ENCODE data around the gene NEK9.

NEK9 gene

GRCh38 chr14:75063491-75064204, 63.2 kb downstream of the NEK9 start, which contains the start of gene ACYP1:
ACYP1 (minus strand) TSS chr14:75064024; CDS start chr14:75063553, 471 bp downstream.
- peak; percentile 91 for DNase-seq

- DNase-seq, result no peak
Observed at GRCh38 chr14:75063013-75063412, 63.8 kb downstream of the NEK9 start.

- no peak for DNase-seq
Observed at GRCh38 chr14:75060420-75060819, 66.4 kb downstream of the NEK9 start.

GRCh38 chr14:75059642-75060041, 67.2 kb downstream of the NEK9 start:
- DNase-seq, result no peak

- DNase-seq, result no peak
Observed at GRCh38 chr14:75054421-75054820, 72.4 kb downstream of the NEK9 start.

GRCh38 chr14:75053396-75054291, 73.2 kb downstream of the NEK9 start:
- DNase-seq, result no peak

- DNase-seq, result no peak
Observed at GRCh38 chr14:75051556-75051899, 75.3 kb downstream of the NEK9 start.

GRCh38 chr14:75050852-75051555, 75.8 kb downstream of the NEK9 start, which contains the start of gene MLH3:
MLH3 (minus strand) TSS chr14:75051467; CDS start chr14:75049655, 1,812 bp downstream.
- peak; percentile 86 for DNase-seq

- DNase-seq, result no peak
Observed at GRCh38 chr14:75049731-75050201, 77.1 kb downstream of the NEK9 start.

GRCh38 chr14:75049136-75049535, 77.7 kb downstream of the NEK9 start:
- DNase-seq, result no peak

GRCh38 chr14:75048101-75048500, 78.7 kb downstream of the NEK9 start:
- no peak for DNase-seq

- DNase-seq, result no peak
Observed at GRCh38 chr14:75047506-75047905, 79.3 kb downstream of the NEK9 start.

GRCh38 chr14:75046899-75047298, 79.9 kb downstream of the NEK9 start:
- no peak for DNase-seq

- no peak for DNase-seq
Observed at GRCh38 chr14:75046275-75046674, 80.6 kb downstream of the NEK9 start.

- DNase-seq, result no peak
Observed at GRCh38 chr14:75044752-75045151, 82.1 kb downstream of the NEK9 start.

- DNase-seq, result no peak
Observed at GRCh38 chr14:75044322-75044721, 82.5 kb downstream of the NEK9 start.

- DNase-seq, result no peak
Observed at GRCh38 chr14:75042035-75042434, 84.8 kb downstream of the NEK9 start.

- DNase-seq, result no peak
Observed at GRCh38 chr14:75041613-75042012, 85.2 kb downstream of the NEK9 start.

GRCh38 chr14:75040959-75041358, 85.9 kb downstream of the NEK9 start:
- DNase-seq, result no peak

- DNase-seq, result no peak
Observed at GRCh38 chr14:75040507-75040906, 86.3 kb downstream of the NEK9 start.

GRCh38 chr14:75032939-75033338, 93.9 kb downstream of the NEK9 start:
- DNase-seq, result no peak

- no peak for DNase-seq
Observed at GRCh38 chr14:75030147-75030546, 96.7 kb downstream of the NEK9 start.

Measured in CD4-positive, alpha-beta T cell treated with Interleukin-6 for 4 hours (primary cell).